ENCODE measurements around the gene CXCL1.

The CXCL1 gene

DNA sequence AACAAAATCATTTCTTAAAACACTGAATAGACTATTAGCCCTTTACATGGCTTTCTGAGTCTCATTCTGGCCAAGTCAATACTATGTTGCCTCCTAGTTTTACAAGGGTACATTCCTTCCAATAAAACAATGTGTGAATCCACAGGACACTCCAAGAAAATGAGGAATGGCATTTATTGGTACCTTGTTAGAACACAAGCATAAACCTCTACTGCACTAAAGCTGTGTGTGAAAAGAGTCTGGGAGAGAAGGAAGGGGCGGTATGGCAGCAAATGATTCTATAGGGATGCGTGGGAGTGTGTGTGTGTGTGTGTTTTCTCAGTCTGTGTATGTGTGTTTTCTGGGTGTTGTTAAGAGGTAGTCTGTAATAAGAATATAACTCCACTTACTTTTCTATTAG is 48.9 kb downstream of the CXCL1 start:
- no peak for DNase-seq (ENCODE audit: low read depth)

DNA sequence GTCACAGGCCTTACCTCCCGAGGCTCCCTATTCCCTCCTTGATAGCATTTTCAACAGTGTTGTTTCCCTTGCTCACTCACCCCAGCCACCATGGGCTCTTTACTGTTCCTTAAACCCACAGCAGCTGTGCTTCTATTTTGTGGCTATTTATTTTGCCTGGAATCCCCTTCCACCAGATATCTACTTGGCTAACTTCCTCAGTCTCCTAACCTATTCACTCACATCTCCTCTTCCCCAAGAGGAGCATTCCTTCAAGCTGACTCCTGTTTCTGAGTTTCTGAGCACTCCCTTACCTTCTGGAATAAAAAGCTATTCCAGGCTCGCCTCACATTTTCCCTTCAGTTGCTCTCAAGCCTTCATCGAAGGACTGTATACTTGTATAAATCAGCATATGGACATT is 50.5 kb downstream of the CXCL1 start:
- no peak for DNase-seq (ENCODE audit: low read depth)

Data from non-pigmented ciliary epithelial cell (primary cell).